Stimulated activated CD4-positive, alpha-beta T cell treated with anti-CD3 and anti-CD28 coated beads, Interleukin-1b, Interleukin-23, amount 100 ng/mL, for 24 hours (primary cell): Measurements from ENCODE around the gene NDUFB7.

Experiments
- DNase-seq, 4 experiments: peaks; one replicate each; pipeline ENCODE4 v3.0.0-alpha.2; 2020; ENCODE audit warnings: low read depth in 4 of 4, low spot score in 1 of 4

Gene NDUFB7

GRCh38 chr19:14525729-14526128 is 46.1 kb downstream of the NDUFB7 start:
- no peak for DNase-seq

- no peak for DNase-seq
Observed at GRCh38 chr19:14520543-14520942, 51.3 kb downstream of the NDUFB7 start.

- DNase-seq = no peak
Observed at GRCh38 chr19:14519860-14520407, 51.9 kb downstream of the NDUFB7 start.

GRCh38 chr19:14519245-14519859 is 52.5 kb downstream of the NDUFB7 start:
- no peak for DNase-seq

- DNase-seq = peak in 2 of 4 experiments; percentile 43 to 61
Observed at GRCh38 chr19:14517840-14518505, 53.9 kb downstream of the NDUFB7 start, which contains the start of gene DNAJB1. DNAJB1 (minus strand) TSS chr19:14518397; CDS start chr19:14518349, 48 bp downstream.

- DNase-seq = no peak
Observed at GRCh38 chr19:14517446-14517839, 54.4 kb downstream of the NDUFB7 start.

- DNase-seq = no peak
Observed at GRCh38 chr19:14516746-14517438, 55.0 kb downstream of the NDUFB7 start.
